ENCODE measurements around the gene AP5B1.

DNA sequence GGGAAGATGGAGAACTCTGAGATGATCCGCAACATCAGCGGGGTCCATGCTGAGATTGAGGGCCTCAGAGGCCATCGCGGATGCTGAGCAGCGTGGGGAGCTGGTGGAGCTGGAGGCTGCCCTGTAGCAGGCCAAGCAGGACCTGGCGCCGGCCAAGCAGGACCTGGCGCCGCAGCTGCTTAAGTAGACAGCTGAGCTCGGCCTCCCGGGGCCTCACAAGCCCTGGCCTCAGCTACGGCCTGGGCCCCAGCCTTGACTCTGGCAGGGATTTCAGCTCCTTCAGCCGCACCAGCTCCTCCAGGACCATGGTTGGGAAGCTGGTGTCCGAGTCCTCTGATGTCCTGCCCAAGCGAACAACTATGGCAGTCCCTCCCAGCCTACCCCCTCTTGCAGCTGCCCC, 52.9 kb downstream of the AP5B1 start:
- TF ChIP-seq, protein P1, sequence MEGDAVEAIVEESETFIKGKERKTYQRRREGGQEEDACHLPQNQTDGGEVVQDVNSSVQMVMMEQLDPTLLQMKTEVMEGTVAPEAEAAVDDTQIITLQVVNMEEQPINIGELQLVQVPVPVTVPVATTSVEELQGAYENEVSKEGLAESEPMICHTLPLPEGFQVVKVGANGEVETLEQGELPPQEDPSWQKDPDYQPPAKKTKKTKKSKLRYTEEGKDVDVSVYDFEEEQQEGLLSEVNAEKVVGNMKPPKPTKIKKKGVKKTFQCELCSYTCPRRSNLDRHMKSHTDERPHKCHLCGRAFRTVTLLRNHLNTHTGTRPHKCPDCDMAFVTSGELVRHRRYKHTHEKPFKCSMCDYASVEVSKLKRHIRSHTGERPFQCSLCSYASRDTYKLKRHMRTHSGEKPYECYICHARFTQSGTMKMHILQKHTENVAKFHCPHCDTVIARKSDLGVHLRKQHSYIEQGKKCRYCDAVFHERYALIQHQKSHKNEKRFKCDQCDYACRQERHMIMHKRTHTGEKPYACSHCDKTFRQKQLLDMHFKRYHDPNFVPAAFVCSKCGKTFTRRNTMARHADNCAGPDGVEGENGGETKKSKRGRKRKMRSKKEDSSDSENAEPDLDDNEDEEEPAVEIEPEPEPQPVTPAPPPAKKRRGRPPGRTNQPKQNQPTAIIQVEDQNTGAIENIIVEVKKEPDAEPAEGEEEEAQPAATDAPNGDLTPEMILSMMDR (IDR thresholded peaks at IDR 0.05; ENCODE audit: control extremely low read depth in 1 of 3, insufficient read depth in 1 of 3, low read depth in 1 of 3, low read length in 3 of 3), result no peak
- TF ChIP-seq EP300 (IDR thresholded peaks at IDR 0.05; ENCODE audit: borderline replicate concordance in 1 of 2, low read depth in 2 of 2, low read length in 2 of 2) (no peak), TAF1 (IDR thresholded peaks at IDR 0.05; ENCODE audit: low read depth, low read length) (no peak), TBP (IDR thresholded peaks at IDR 0.05; ENCODE audit: low read depth, low read length) (no peak), EZH2 (IDR thresholded peaks at IDR 0.05; ENCODE audit: low read depth, low read length, severe bottlenecking) (no peak), POLR2A (IDR thresholded peaks at IDR 0.05; ENCODE audit: control extremely low read depth in 1 of 2, low read depth in 2 of 2, low read length in 2 of 2) (no peak), SUZ12 (IDR thresholded peaks at IDR 0.05; ENCODE audit: low read length) (no peak), SIRT6 (IDR thresholded peaks at IDR 0.05; ENCODE audit: low read length) (no peak), SRF (IDR thresholded peaks at IDR 0.05; ENCODE audit: low read depth, low read length) (no peak), CHD1 (IDR thresholded peaks at IDR 0.05; ENCODE audit: low read depth, low read length) (no peak), SIN3A (conservative IDR thresholded peaks at IDR 0.05 in 1 of 2, IDR thresholded peaks at IDR 0.05 in 1 of 2; ENCODE audit: low read depth in 1 of 2, low read length in 2 of 2) (no peak), JUN (IDR thresholded peaks at IDR 0.05; ENCODE audit: low read depth, low read length) (no peak)
- TF ChIP-seq, protein P2, sequence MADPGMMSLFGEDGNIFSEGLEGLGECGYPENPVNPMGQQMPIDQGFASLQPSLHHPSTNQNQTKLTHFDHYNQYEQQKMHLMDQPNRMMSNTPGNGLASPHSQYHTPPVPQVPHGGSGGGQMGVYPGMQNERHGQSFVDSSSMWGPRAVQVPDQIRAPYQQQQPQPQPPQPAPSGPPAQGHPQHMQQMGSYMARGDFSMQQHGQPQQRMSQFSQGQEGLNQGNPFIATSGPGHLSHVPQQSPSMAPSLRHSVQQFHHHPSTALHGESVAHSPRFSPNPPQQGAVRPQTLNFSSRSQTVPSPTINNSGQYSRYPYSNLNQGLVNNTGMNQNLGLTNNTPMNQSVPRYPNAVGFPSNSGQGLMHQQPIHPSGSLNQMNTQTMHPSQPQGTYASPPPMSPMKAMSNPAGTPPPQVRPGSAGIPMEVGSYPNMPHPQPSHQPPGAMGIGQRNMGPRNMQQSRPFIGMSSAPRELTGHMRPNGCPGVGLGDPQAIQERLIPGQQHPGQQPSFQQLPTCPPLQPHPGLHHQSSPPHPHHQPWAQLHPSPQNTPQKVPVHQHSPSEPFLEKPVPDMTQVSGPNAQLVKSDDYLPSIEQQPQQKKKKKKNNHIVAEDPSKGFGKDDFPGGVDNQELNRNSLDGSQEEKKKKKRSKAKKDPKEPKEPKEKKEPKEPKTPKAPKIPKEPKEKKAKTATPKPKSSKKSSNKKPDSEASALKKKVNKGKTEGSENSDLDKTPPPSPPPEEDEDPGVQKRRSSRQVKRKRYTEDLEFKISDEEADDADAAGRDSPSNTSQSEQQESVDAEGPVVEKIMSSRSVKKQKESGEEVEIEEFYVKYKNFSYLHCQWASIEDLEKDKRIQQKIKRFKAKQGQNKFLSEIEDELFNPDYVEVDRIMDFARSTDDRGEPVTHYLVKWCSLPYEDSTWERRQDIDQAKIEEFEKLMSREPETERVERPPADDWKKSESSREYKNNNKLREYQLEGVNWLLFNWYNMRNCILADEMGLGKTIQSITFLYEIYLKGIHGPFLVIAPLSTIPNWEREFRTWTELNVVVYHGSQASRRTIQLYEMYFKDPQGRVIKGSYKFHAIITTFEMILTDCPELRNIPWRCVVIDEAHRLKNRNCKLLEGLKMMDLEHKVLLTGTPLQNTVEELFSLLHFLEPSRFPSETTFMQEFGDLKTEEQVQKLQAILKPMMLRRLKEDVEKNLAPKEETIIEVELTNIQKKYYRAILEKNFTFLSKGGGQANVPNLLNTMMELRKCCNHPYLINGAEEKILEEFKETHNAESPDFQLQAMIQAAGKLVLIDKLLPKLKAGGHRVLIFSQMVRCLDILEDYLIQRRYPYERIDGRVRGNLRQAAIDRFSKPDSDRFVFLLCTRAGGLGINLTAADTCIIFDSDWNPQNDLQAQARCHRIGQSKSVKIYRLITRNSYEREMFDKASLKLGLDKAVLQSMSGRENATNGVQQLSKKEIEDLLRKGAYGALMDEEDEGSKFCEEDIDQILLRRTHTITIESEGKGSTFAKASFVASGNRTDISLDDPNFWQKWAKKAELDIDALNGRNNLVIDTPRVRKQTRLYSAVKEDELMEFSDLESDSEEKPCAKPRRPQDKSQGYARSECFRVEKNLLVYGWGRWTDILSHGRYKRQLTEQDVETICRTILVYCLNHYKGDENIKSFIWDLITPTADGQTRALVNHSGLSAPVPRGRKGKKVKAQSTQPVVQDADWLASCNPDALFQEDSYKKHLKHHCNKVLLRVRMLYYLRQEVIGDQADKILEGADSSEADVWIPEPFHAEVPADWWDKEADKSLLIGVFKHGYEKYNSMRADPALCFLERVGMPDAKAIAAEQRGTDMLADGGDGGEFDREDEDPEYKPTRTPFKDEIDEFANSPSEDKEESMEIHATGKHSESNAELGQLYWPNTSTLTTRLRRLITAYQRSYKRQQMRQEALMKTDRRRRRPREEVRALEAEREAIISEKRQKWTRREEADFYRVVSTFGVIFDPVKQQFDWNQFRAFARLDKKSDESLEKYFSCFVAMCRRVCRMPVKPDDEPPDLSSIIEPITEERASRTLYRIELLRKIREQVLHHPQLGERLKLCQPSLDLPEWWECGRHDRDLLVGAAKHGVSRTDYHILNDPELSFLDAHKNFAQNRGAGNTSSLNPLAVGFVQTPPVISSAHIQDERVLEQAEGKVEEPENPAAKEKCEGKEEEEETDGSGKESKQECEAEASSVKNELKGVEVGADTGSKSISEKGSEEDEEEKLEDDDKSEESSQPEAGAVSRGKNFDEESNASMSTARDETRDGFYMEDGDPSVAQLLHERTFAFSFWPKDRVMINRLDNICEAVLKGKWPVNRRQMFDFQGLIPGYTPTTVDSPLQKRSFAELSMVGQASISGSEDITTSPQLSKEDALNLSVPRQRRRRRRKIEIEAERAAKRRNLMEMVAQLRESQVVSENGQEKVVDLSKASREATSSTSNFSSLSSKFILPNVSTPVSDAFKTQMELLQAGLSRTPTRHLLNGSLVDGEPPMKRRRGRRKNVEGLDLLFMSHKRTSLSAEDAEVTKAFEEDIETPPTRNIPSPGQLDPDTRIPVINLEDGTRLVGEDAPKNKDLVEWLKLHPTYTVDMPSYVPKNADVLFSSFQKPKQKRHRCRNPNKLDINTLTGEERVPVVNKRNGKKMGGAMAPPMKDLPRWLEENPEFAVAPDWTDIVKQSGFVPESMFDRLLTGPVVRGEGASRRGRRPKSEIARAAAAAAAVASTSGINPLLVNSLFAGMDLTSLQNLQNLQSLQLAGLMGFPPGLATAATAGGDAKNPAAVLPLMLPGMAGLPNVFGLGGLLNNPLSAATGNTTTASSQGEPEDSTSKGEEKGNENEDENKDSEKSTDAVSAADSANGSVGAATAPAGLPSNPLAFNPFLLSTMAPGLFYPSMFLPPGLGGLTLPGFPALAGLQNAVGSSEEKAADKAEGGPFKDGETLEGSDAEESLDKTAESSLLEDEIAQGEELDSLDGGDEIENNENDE (IDR thresholded peaks at IDR 0.05; ENCODE audit: insufficient replicate concordance, low read length), result no peak
- TF ChIP-seq, protein P3, sequence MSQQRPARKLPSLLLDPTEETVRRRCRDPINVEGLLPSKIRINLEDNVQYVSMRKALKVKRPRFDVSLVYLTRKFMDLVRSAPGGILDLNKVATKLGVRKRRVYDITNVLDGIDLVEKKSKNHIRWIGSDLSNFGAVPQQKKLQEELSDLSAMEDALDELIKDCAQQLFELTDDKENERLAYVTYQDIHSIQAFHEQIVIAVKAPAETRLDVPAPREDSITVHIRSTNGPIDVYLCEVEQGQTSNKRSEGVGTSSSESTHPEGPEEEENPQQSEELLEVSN (IDR thresholded peaks at IDR 0.05), result no peak
